ENCODE measurements around the gene OOSP1. TPM values are rescaled to one million over a fixed set of nuclear protein-coding genes. Genes with fewer than 3 reads are reported as not detected.

Gene OOSP1
- total RNA-seq, 4 donors from 2014 or later = not detected

GRCh38 chr11:59983212-59983611 is 45.0 kb downstream of the OOSP1 start:
- Histone ChIP-seq H3K4me1 (no peaks in the 10 kb centered on the region), H3K27ac (no peak overlapping the region), H3K4me3 (no peak overlapping the region), H3K27me3 (no peaks in the 10 kb centered on the region), H3K36me3 (no peaks in the 10 kb centered on the region), H3K9me3 (no peaks in the 10 kb centered on the region)
- TF ChIP-seq CTCF (IDR thresholded peaks at IDR 0.05) (no peak), POLR2A (IDR thresholded peaks at IDR 0.05) (no peak)
- intact Hi-C loops (cut with DNase I; ENCODE audit: low total_unique reads) = no loop called here
- no peak for DNase-seq

DNA sequence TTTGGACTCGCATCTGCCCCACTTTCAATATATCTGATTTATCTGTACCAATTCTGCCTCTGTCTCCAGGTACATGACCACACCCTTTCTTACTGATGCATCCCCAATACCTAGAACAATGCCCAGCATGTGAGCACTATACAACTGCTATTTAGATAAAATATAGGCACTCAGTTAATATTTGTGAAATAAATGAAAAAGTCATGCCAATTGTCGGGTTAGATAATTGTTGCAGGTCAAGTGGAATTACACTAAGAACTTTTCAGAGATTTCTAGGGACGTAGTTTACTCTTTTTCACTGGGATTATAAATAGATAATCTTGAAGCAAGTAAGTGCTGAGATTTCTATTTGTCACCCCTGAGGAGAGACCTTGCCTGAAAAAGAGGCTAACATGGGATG is 46.1 kb downstream of the OOSP1 start:
- no peaks in the 10 kb centered on the region for H3K4me1 ChIP-seq
- intact Hi-C loops (cut with DNase I; ENCODE audit: low total_unique reads) = no loop called here
- no peaks in the 10 kb centered on the region for H3K9me3 ChIP-seq
- TF ChIP-seq CTCF (IDR thresholded peaks at IDR 0.05) (no peak), POLR2A (IDR thresholded peaks at IDR 0.05) (no peak)
- no peak overlapping the region for H3K27ac ChIP-seq
- H3K36me3 ChIP-seq = no peaks in the 10 kb centered on the region
- no peaks in the 10 kb centered on the region for H3K27me3 ChIP-seq
- no peak for DNase-seq
- no peak overlapping the region for H3K4me3 ChIP-seq

- Histone ChIP-seq H3K4me1 (no peaks in the 10 kb centered on the region), H3K9me3 (no peaks in the 10 kb centered on the region), H3K27ac (no peak overlapping the region), H3K4me3 (no peak overlapping the region), H3K27me3 (no peaks in the 10 kb centered on the region), H3K36me3 (no peaks in the 10 kb centered on the region)
- DNase-seq = no peak
- intact Hi-C loops (cut with DNase I; ENCODE audit: low total_unique reads) = no loop called here
- TF ChIP-seq CTCF (IDR thresholded peaks at IDR 0.05) = no peak
Observed at GRCh38 chr11:59990421-59990820, 52.2 kb downstream of the OOSP1 start.

DNA sequence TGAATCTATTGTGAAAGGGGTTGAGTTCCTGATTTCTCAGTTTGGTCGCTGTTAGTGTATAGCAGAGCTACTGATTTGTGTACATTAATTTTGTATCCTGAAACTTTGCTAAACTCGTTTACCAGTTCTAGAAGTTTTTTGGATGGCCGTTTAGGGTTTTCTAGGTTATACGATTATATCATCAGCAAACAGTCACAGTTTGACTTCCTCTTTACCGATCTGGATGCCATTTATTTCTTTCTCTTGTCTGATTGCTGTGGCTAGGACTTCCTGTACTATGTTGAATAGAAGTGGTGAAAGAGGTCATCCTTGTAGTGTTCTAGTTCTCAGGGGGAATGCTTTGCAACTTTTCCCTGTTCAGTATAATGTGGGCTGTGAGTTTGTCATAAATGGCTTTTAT is 54.2 kb downstream of the OOSP1 start:
- no peak for DNase-seq
- H3K9me3 ChIP-seq = no peaks in the 10 kb centered on the region
- no peaks in the 10 kb centered on the region for H3K27me3 ChIP-seq
- no peak overlapping the region for H3K27ac ChIP-seq
- intact Hi-C loops (cut with DNase I; ENCODE audit: low total_unique reads) = no loop called here
- no peaks in the 10 kb centered on the region for H3K4me1 ChIP-seq
- no peak overlapping the region for H3K4me3 ChIP-seq
- no peaks in the 10 kb centered on the region for H3K36me3 ChIP-seq
- TF ChIP-seq POLR2A (IDR thresholded peaks at IDR 0.05) (no peak), CTCF (IDR thresholded peaks at IDR 0.05) (no peak)

- H3K27ac ChIP-seq = no peak overlapping the region
- no peaks in the 10 kb centered on the region for H3K9me3 ChIP-seq
- no peak overlapping the region for H3K4me3 ChIP-seq
- TF ChIP-seq POLR2A (IDR thresholded peaks at IDR 0.05) = no peak
- no peak for TF ChIP-seq CTCF (IDR thresholded peaks at IDR 0.05)
- no peaks in the 10 kb centered on the region for H3K4me1 ChIP-seq
- DNase-seq = no peak
- no peaks in the 10 kb centered on the region for H3K27me3 ChIP-seq
- intact Hi-C loops (cut with DNase I; ENCODE audit: low total_unique reads) = no loop called here
- H3K36me3 ChIP-seq = no peaks in the 10 kb centered on the region
Observed at GRCh38 chr11:59997800-59998199, 59.6 kb downstream of the OOSP1 start.
